Activated T-cell treated with anti-CD3 and anti-CD28 coated beads, Interleukin-2, amount 50 U/mL, for 24 hours (primary cell): ENCODE measurements around the gene UBE2U.
"Not testable (repeated sequence)": the region's sequence is repeated elsewhere in the genome, so short reads cannot be mapped to it uniquely, and the experiment has no call there.

ENCODE experiments used
- DNase-seq: peaks from one replicate; pipeline ENCODE4 v3.0.0-alpha.2; 2020
- H3K27ac Mint-ChIP-seq: 2 replicates; pipeline ENCODE4 v1.8.0; 2020; ENCODE audit warnings: mild to moderate bottlenecking, mixed read lengths
- H3K27me3 Mint-ChIP-seq: 2 replicates; pipeline ENCODE4 v1.8.0; 2020; ENCODE audit warnings: mixed read lengths
- H3K36me3 Mint-ChIP-seq: 2 replicates; pipeline ENCODE4 v1.8.0; 2020; ENCODE audit warnings: low read depth, mixed read lengths
- H3K4me1 Mint-ChIP-seq: 2 replicates; pipeline ENCODE4 v1.8.0; 2020; ENCODE audit warnings: low read depth, mixed read lengths
- H3K4me3 Mint-ChIP-seq: 2 replicates; pipeline ENCODE4 v1.8.0; 2020; ENCODE audit warnings: mild to moderate bottlenecking, moderate library complexity, mixed read lengths
- H3K9me3 Mint-ChIP-seq: 2 replicates; pipeline ENCODE4 v1.8.0; 2020; ENCODE audit warnings: mixed read lengths

Gene UBE2U

DNA sequence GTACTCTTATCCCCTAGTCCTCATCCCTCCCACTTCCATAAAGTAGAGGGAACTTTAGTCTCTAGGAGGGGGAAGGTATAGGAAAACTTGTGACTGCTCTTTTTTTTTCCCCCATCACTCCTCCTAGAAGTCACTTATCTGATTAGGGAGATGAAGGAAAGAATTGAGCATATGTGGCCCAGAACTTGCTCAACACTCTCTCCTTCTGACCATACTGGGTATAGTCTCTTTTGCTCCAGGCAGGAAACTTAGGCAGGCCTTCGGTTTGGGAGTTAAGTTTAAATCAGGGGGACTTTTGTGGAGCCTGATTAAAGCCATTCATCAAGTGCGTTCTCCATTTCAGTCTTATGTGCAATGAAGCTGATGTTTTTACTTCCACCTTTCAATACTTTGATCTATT, 5.8 kb downstream of the UBE2U start:
- Mint-ChIP-seq H3K36me3 (no peaks in the 10 kb centered on the region), H3K4me1 (no peaks in the 10 kb centered on the region), H3K27ac (no peak overlapping the region), H3K4me3 (no peak overlapping the region), H3K27me3 (peaks cover 30% of the 10 kb centered on the region), H3K9me3 (no peaks in the 10 kb centered on the region)
- DNase-seq: no peak

DNA sequence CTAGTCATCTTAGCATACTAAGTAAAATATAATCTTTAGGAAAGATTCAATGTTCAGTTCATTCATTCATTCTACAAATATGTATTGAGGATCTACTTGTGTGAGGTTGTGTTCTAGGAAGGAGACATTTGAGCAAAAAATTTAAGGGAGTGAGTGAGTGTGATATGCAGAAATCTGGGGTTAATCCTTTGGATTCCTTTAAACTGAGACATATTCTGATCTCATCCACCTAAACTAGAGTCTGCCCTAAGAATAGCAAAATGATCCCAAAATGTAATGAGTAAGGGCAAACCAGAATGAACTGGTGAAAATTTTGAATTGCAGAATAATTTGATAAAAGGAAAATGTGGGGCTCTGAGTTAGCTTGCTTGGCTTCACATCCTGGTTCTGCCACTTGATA, 8.6 kb downstream of the UBE2U start:
- H3K4me3 Mint-ChIP-seq: no peak overlapping the region
- no peaks in the 10 kb centered on the region for H3K36me3 Mint-ChIP-seq
- no peaks in the 10 kb centered on the region for H3K4me1 Mint-ChIP-seq
- H3K27me3 Mint-ChIP-seq: peaks cover 30% of the 10 kb centered on the region
- H3K27ac Mint-ChIP-seq: no peak overlapping the region
- no peak for DNase-seq
- no peaks in the 10 kb centered on the region for H3K9me3 Mint-ChIP-seq

DNA sequence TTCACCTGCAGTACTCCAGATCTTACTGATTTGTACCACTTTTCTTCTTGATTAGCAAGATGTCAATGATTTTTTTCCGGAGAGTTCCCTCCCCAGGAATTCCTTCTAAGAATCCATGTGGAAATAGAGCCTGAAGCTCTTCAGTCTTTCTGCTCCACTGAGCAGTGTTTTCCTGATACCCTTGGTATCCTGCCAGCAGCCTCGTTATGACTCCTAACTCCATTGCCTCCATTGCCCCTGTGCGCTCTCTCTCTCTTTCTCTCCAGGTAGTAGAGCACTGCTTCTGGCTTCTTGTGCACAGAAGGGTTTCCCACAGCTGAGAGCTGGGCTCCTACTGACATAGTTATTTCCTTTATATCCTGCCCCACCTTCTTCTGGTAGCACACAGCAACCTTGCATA, 12.2 kb downstream of the UBE2U start:
- no peak overlapping the region for H3K4me3 Mint-ChIP-seq
- H3K27me3 Mint-ChIP-seq: peaks cover 44% of the 10 kb centered on the region
- no peaks in the 10 kb centered on the region for H3K9me3 Mint-ChIP-seq
- H3K4me1 Mint-ChIP-seq: no peaks in the 10 kb centered on the region
- H3K36me3 Mint-ChIP-seq: no peaks in the 10 kb centered on the region
- H3K27ac Mint-ChIP-seq: no peak overlapping the region
- no peak for DNase-seq

- H3K27me3 Mint-ChIP-seq: peaks cover 42% of the 10 kb centered on the region
- H3K27ac Mint-ChIP-seq: no peak overlapping the region
- no peak for DNase-seq
- H3K9me3 Mint-ChIP-seq: no peaks in the 10 kb centered on the region
- no peak overlapping the region for H3K4me3 Mint-ChIP-seq
- peaks cover 18% of the 10 kb centered on the region for H3K4me1 Mint-ChIP-seq
- H3K36me3 Mint-ChIP-seq: no peaks in the 10 kb centered on the region
Observed at GRCh38 chr1:64220241-64220640, 16.8 kb downstream of the UBE2U start.

DNA sequence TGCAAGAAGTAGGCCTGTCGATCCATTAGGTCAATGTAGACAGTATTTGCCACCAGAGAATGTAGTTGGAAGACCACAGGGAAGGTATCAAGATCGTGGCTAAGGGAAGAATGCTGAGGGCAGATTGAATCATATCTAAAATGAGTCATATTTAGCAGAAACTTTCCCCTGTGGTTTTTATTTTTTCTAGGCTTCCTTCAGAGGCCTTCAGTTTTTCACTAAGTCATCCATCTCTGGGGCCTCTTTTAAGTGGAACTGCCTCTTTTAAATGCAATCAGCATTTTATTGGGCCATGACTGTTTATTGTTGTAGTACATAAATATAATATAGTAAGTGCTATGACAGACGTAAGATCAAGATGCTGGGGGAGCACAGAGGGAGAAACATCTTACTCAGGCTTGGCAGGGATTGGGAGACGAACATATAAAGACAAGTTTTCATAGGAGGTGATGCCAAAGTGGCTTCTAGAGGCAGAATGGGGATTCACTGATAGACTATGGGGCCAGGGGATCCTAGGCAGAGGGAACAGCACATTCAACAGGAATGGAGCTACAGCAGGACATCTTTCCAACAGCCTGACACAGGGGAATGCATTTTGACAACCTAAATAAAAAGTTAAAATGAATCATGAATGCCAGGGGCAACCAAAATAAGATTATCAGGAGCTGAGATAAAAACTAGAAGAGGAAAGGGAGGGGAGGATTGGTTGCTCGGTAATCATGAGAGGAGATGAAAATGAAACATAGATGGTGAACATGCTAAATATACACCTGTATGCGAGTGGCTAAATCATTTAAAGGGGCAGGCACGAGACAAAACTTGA, 20.1 kb downstream of the UBE2U start:
- peaks cover 41% of the 10 kb centered on the region for H3K27me3 Mint-ChIP-seq
- peak overlapping the region; percentile 37 for H3K4me3 Mint-ChIP-seq
- H3K27ac Mint-ChIP-seq: peak overlapping the region; percentile 87
- H3K36me3 Mint-ChIP-seq: no peaks in the 10 kb centered on the region
- no peak for DNase-seq
- H3K4me1 Mint-ChIP-seq: peaks cover 18% of the 10 kb centered on the region
- no peaks in the 10 kb centered on the region for H3K9me3 Mint-ChIP-seq

GRCh38 chr1:64224236-64224635, 20.8 kb downstream of the UBE2U start:
- not testable (repeated sequence) for H3K9me3 Mint-ChIP-seq, H3K36me3 Mint-ChIP-seq, H3K27ac Mint-ChIP-seq, DNase-seq, H3K4me3 Mint-ChIP-seq
- Mint-ChIP-seq H3K27me3 (peaks cover 40% of the 10 kb centered on the region), H3K4me1 (peaks cover 18% of the 10 kb centered on the region)

DNA sequence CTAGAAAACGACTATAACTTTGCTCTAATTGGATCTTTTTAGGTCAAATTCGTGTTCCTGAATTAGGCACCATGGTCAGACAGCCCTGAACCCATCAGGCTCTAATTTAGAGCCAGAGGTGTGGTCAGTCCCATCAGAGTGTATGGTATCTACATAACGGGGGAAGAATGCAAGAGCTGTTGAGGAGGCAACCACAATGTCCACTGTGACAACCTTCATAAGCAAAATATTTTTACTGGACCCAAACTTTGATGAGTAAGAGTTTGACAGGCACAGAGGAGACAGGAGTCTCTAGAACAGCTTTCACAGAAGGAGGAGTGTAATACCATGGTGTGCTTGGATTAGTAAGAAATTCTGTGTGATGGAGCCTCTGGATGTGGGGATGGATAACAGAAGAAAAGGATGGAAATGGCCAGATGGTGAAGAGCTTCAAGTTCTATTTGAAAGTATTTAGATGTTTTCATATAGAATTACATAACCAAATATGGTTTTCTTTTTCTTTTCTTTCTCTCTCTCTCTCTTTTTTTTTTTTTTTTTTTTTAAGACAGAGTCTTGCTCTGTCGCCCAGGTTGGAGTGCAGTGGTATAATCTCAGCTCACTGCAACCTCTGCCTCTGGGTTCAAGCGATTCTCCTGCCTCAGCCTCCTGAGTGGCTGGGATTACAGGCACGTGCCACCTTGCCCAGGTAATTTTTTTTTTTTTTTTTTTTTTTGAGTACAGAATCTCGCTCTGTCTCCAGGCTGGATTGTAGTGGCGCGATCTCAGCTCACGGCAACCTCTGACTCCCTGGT, 24.9 kb downstream of the UBE2U start:
- DNase-seq: no peak
- no peak overlapping the region for H3K4me3 Mint-ChIP-seq
- H3K9me3 Mint-ChIP-seq: no peaks in the 10 kb centered on the region
- H3K27me3 Mint-ChIP-seq: peaks cover 34% of the 10 kb centered on the region
- no peak overlapping the region for H3K27ac Mint-ChIP-seq
- no peaks in the 10 kb centered on the region for H3K36me3 Mint-ChIP-seq
- peaks cover 9% of the 10 kb centered on the region for H3K4me1 Mint-ChIP-seq

- no peaks in the 10 kb centered on the region for H3K36me3 Mint-ChIP-seq
- H3K27ac Mint-ChIP-seq: no peak overlapping the region
- H3K4me3 Mint-ChIP-seq: no peak overlapping the region
- H3K4me1 Mint-ChIP-seq: peaks cover 3% of the 10 kb centered on the region
- no peak for DNase-seq
- peaks cover 42% of the 10 kb centered on the region for H3K27me3 Mint-ChIP-seq
- H3K9me3 Mint-ChIP-seq: no peaks in the 10 kb centered on the region
Observed at GRCh38 chr1:64229307-64229706, 25.9 kb downstream of the UBE2U start.

GRCh38 chr1:64231153-64231552, 27.7 kb downstream of the UBE2U start:
- no peaks in the 10 kb centered on the region for H3K9me3 Mint-ChIP-seq
- no peaks in the 10 kb centered on the region for H3K4me1 Mint-ChIP-seq
- no peaks in the 10 kb centered on the region for H3K36me3 Mint-ChIP-seq
- H3K27ac Mint-ChIP-seq: no peak overlapping the region
- peaks cover 40% of the 10 kb centered on the region for H3K27me3 Mint-ChIP-seq
- no peak for DNase-seq
- no peak overlapping the region for H3K4me3 Mint-ChIP-seq

GRCh38 chr1:64231654-64232053, 28.2 kb downstream of the UBE2U start:
- no peak overlapping the region for H3K4me3 Mint-ChIP-seq
- H3K9me3 Mint-ChIP-seq: no peaks in the 10 kb centered on the region
- H3K4me1 Mint-ChIP-seq: no peaks in the 10 kb centered on the region
- no peak for DNase-seq
- H3K27ac Mint-ChIP-seq: no peak overlapping the region
- no peaks in the 10 kb centered on the region for H3K36me3 Mint-ChIP-seq
- peaks cover 40% of the 10 kb centered on the region for H3K27me3 Mint-ChIP-seq

DNA sequence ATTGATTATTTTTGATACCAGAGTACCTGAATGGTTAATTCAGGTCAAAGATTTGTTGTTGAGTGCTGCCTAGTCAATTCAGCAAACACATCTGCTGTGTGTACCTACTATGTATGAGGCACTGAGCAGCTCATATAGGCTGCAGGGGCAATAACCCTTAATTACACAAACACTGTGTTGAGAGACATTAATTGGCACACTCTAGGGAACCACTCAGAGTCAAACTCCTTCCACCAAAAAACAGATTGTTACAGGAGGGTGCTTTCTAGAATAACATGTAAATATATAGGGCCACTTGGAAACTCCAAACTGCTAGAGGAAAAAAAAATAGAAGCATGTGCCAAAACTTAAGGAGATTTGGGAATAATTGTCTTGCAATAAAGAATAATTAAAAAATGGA, 31.3 kb downstream of the UBE2U start:
- Mint-ChIP-seq H3K4me1 (no peaks in the 10 kb centered on the region), H3K27me3 (peaks cover 33% of the 10 kb centered on the region), H3K27ac (no peak overlapping the region), H3K36me3 (no peaks in the 10 kb centered on the region), H3K4me3 (no peak overlapping the region), H3K9me3 (no peaks in the 10 kb centered on the region)
- no peak for DNase-seq

DNA sequence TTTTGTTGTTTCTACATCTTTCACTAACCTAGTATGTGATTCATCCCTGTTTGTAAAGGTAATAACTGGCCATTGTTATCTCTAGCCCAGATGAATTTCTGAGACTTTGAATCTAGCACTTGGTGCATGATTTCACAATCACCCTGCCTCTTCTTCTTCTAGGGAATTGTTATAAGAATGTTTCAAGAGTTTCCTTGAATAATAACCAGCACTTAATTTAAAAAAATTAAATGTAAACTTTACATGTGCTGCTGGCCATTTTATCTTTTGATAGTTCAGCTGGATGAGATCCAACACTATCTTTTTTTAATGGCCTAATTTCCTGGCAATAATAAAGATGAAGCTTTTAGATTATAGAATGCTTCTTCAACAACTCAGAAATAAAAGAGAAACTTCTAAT, 31.8 kb downstream of the UBE2U start:
- no peaks in the 10 kb centered on the region for H3K9me3 Mint-ChIP-seq
- no peak for DNase-seq
- H3K36me3 Mint-ChIP-seq: no peaks in the 10 kb centered on the region
- no peaks in the 10 kb centered on the region for H3K4me1 Mint-ChIP-seq
- H3K27me3 Mint-ChIP-seq: peaks cover 30% of the 10 kb centered on the region
- H3K27ac Mint-ChIP-seq: no peak overlapping the region
- H3K4me3 Mint-ChIP-seq: no peak overlapping the region

- Mint-ChIP-seq H3K27me3 (peaks cover 25% of the 10 kb centered on the region), H3K4me1 (no peaks in the 10 kb centered on the region), H3K9me3 (no peaks in the 10 kb centered on the region), H3K4me3 (no peak overlapping the region), H3K27ac (no peak overlapping the region), H3K36me3 (no peaks in the 10 kb centered on the region)
- DNase-seq: no peak
Observed at GRCh38 chr1:64235910-64236309, 32.5 kb downstream of the UBE2U start.

DNA sequence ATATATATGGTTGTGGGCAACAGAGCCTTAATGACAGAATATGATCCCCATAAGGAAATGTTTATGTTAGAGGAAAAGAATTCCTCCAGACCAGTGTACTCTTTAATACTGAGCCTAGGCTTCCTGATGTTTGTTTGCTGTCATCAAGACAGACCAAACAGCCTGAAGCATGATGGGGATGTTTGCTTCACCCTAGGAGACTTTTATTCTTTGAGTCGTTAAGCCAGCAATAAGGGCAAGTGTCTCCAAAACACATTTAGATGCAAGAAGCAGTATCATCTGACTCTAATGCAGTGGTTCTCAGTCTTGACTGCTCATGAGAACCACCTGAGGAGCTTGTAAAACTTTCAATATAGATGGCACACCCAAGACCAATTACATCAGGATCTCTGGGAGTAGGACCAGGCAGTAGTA, 33.1 kb downstream of the UBE2U start:
- H3K36me3 Mint-ChIP-seq: no peaks in the 10 kb centered on the region
- H3K9me3 Mint-ChIP-seq: no peaks in the 10 kb centered on the region
- H3K27ac Mint-ChIP-seq: no peak overlapping the region
- H3K4me3 Mint-ChIP-seq: no peak overlapping the region
- H3K27me3 Mint-ChIP-seq: peaks cover 21% of the 10 kb centered on the region
- no peaks in the 10 kb centered on the region for H3K4me1 Mint-ChIP-seq
- no peak for DNase-seq

GRCh38 chr1:64239519-64239918, 36.1 kb downstream of the UBE2U start:
- not testable (repeated sequence) for H3K27me3 Mint-ChIP-seq, H3K4me3 Mint-ChIP-seq, DNase-seq, H3K36me3 Mint-ChIP-seq, H3K9me3 Mint-ChIP-seq, H3K27ac Mint-ChIP-seq
- H3K4me1 Mint-ChIP-seq: peaks cover 15% of the 10 kb centered on the region
